Inflammatory macrophage treated with lipopolysaccharide for 4 hours (primary cell): ENCODE data around the gene LIX1.
"Not testable (repeated sequence)": the region's sequence is repeated elsewhere in the genome, so short reads cannot be mapped to it uniquely, and the experiment has no call there.

Source experiments
- DNase-seq: peaks from one replicate; pipeline ENCODE4 v3.0.0-alpha.2; 2020

LIX1 gene

DNA sequence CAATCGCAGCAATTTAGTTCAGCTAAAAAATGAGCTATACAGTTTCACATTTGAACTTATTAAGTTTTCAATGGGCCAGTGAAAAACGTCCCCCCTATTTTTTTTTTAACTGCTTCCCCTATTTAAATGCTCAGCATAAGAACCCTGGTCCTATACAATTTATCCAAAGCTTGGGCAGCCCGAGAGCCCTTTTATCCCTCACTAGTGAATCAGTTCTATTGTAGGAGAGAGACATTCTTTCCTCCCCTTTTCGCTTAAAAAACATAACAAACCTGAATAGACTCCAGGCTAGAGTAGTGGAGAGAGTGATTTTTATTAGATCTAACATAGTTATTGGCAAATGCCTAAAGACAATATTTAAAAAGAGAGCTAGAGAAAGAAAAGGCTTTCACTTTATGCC is 1.4 kb downstream of the LIX1 start:
- no peak for DNase-seq

DNA sequence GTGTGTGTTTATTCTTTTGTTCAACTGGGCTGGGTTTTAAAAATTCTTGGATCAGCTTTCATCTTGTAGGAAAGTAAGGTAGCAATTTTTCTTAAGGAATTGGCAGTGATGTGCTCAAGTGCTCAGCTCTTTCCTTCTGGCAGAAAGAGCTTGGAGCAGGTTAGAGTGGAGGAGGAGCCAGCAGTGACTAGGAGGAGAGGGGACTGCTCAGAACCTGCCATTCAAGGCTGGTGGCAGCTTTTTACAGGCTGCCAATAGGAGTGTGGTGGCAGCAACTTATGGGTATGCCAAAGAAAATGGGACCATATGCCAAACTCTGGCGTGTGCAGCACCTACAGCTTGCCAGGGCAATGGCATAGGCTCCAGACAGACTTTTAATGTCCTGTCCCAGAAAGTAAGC is 2.2 kb downstream of the LIX1 start:
- DNase-seq: not testable (repeated sequence)

DNA sequence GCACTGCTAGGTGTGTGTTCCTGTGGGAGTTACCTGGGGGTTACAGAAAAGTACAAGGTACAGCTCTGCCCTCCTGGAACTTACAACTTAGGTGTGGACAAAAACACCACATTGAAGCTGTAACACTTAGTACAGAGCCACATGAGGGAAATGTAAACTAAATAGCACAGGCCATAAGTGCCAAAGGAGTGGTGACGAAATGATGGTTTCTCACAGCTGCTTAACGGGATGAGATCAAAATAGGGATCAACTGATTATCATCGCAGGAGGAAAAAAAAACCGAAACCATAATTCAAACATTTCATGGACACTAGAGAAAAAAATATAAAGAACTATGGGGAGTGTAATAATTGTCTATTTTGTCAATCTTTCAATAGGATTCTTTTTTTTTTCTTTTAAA is 5.9 kb downstream of the LIX1 start:
- DNase-seq: no peak

DNA sequence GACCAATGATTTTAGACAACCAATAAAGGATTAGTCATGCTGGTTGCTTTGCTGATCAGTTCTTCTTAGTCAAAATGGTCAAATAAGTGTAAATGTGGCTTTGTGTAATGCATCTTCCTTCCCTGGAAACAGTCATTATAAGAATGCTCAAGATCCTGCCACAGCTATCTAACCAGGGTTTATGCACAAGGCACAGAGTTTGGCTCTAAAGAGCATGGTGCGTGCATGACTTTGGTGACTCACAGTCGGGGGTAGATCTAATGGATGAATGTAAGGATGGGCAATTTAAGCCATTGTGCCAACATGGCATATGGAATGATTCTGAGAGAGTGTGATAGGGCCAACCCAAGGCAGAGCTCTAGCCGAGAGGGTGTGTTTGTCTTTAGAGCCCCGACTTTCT is 6.5 kb downstream of the LIX1 start:
- no peak for DNase-seq

DNA sequence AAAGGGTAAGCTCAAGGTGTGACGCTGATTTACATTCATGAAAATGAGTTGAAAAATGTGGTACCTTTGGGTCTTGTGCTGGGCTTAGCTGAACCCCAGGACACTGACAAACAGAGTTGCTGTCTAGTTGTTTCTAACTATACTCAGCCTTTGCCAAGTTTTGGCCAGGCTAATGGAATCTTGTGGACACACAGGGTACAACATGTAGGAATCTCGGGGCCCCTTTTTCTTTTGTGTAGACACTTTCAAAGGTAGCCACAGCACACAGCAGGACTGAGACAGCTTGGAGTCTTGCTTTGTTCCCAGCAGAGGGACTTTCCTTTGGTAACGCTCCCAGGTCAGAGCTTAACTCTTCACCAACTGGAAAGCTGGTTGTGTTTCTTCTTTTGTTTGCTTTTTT is 7.8 kb downstream of the LIX1 start:
- DNase-seq: no peak

DNA sequence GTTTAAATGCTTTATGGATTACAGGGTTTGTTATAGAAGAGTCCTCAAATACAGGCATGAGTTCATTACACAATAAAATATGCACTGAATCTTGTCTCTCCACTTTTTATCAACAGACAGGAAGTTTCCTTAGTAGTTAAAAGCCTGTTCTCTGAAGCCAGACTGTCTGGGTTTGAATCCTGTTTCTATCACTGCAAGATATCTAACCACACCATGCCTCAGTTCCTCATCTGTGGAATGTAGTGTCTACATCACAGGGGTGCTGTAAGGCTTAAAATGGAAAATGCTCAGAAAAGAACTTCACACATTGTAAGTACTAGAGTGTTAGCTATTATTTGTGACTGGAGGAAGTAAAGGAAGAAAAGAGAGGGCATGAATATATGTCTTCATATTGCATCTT is 9.3 kb downstream of the LIX1 start:
- DNase-seq: peak; percentile 14

DNA sequence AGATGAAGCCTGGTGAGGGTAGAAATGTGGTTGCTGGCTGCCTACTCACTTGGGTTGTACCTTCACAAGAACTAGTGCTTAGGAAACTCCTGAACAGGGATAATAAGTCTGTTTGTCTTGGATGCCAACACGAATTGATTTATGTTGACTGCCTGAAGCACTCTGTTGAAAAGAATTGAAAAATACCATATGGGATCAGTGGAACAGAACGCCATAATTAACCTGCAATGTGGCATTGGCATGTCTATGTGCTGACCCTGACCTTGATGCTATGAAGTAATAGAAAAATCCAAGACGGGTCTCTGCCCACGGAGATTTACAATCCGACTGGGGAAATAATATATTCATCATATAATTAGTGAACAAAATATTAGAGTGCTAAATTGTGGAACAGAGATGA is 10.5 kb downstream of the LIX1 start:
- no peak for DNase-seq

DNA sequence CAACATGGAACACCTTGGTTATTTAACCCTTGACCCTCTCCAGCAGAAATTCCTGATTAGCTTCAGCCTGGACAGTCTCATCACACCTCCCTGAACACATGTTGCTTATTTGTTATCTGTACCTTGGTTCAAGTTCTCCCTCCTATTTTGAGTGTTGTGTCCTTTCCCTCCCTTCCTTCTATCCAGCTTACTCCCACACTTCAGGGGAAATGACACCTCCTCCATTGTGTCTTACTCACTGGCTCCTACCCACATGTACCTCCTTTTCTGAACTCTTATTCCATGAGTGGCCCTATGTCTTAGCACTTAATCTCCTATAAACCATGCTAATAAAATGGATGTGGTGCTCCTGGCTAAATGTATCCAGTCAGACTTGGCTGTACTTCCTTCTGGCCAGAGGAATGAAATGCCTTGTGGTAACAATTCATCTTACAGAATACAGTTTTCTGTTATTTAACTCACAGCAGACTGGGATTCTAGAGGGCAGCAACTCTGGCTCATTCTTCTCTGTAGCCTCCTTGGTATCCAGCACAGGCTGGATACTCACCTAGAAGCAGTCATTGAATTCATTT is 11.2 kb downstream of the LIX1 start:
- peak; percentile 3 for DNase-seq

DNA sequence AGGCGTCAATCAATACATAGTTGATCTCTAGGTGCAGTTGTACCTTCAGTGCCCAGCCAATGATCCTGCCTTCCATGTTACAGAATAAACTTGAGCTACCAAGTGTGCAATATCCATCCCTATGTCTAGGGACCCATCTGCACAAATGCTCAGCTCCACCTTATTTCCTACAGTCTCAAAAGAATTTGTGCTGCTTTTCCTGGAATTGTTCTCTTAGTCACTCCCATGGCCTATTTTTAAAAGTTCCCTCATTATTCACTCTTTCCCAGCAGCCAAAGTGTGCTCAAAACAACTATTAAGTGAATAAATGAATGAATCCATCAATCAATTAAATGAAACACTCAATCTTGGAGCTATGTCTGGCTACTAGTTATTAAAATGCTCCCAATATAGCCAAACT is 14.7 kb downstream of the LIX1 start:
- DNase-seq: no peak

DNA sequence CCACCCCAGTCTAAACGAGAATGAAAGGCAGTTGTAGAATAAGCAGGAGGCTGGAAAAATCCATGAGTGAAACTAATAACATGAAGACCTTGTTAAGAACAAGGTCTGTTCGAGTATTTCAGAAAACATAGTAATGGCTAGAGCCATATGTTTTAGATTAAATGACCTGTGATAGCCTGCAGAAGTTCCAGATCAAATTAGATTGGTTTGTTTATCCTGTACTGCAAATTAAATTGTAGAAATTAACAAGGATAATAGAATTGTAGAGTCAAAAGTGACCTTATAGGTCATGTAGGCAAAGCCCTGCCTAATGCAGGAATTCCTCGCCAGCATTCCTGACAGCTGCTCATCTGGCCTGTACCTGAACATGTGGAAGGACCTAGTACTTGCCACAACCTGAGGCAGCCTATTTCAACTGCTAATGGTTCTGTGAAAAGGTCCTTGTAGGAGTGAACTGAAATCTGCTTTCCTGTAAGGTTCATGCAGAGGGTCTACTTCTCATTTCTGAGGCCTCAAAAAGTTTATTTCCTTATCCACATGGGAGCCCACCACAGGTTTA is 17.2 kb downstream of the LIX1 start:
- no peak for DNase-seq

DNA sequence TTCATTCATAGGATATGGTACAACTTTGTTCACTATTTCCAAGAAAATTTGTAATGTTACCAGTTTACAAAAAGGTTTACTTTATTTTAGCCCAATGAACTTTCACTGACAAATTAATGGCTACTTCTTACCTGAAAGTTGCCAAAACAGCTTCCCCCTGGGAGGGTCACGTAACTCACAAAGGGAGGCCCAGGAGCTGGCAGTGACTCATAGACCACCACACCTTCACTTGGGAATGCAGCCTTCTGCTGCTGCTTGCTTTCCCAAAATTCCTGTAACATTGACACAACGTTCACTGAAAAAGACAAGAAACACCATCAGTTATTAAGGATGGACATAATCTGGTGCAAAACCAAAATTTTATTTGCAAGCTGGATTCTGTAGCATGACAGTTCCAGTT is 18.1 kb downstream of the LIX1 start:
- DNase-seq: no peak

DNA sequence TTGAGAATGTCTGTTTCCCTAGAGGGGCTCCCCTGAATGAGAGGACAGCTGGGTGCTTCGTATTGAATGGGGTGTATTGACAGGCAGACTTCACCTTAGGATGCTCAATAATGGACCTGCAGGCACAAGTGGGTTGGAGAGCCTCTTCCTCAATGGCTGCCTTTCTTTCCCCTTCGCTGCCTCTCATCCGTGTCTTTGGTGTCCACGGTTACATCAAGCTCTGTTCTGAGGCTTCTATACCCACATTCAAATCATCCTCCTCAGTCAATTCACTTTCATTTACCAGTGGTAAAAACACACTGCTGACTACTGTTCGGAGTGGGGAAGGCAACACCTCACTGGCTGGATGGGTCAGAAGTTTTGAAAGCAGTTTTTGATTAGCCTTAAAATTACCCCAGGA is 20.6 kb downstream of the LIX1 start:
- no peak for DNase-seq

DNA sequence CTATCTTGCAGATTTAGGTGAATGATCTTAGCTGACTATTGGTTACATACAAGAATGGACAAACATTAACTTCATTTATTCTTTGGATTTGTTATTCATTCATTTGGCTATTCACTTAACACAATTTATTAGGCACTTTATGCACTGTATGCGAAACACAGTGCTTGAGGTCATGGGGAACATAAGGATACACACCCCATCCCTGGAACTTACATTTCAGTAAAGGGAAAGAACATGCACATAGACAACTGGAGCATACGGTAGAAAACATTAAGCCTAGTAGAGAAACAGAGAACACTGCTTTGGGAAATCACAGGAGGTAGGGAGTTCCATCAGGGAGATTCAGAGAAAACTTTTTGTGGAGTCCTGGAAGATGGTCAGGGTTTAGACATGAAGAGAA is 22.2 kb downstream of the LIX1 start:
- no peak for DNase-seq

DNA sequence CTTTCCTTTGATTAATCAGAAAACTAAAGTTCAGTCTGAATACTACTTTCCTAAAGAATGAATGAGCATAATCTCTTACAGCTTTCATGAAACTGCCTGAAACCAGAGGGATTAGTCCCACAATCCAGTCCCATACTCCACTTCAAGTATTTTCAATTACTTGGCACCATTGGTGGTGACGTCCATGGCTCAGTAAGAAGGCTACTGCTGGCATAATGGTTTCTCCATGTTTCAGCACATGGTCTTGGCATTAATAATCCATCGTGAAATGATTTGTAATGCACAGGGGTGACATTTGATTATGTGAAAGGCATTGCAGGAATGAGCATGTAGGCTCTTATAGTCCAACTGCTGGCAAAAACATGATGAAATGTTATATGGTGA is 23.4 kb downstream of the LIX1 start:
- DNase-seq: no peak

DNA sequence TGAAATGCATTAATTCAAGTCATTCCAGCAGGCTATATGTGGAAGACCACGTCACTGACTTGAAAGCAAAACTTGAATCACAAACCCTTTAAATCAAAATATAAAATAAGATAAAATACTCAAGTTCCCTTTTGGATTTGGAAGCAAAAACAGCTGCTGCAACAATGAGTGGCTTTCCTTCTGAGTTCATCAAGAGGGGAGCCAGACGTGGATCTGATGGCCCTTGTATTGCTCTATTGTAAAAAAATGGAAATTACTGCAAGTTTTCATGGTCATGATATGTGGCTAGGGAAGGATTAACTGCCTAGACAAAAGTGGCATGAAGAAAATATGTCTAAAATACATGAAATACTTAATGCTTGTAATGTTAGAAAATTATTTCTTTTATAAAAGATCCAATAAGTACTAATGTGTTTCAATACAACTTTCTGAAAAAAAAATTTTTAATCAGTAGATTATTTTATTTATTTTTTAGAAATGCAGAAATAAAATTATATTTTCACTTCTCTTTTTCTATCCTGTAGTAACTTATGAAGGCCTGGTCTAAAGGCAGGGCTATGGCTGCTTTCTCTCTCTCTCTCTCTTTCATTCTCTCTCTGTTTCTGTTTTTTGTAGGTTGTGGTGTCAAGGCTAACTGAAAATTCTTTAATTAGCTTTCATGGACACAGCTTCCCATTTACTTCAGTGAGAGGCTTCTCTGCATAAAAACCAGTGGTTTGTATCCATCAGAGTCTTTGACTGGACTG is 24.0 kb downstream of the LIX1 start:
- DNase-seq: no peak

DNA sequence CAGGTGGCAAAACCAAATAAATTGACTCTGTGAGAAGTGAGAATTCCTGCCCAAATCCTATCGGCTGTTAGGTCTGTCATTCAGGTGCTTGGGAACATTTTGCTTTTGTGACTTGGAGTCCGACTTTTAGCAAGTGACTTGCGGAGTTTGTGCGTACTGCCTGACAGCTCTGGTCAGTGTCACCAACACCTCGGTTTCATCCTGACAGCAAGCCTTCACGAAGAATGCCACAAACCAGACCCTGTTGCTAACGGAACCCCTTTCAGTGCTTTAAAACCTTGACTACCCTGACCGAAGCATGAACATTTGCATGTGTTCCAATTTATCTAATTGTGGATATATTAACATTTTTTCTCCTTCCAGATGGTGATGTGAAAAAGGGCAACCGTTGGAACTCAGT is 26.5 kb downstream of the LIX1 start:
- DNase-seq: no peak

DNA sequence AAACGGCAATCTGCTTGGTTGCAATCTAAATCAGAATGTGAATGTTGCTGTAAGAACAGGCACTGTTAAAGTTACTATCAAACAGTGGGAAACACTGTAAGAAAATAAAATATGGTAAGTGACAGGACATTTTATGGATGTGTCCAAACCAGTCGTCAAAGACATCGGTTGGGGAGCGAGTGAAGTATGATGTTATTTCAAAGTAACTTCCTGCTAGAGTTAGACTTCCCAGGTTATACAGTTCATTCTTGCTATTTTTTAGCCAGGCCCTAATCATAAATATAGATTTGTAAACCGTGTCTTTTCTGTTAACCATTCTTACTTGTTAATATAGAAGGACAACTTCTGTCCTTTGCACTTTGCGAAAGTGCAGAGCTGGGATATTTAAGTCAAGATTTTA is 30.2 kb downstream of the LIX1 start:
- DNase-seq: no peak

DNA sequence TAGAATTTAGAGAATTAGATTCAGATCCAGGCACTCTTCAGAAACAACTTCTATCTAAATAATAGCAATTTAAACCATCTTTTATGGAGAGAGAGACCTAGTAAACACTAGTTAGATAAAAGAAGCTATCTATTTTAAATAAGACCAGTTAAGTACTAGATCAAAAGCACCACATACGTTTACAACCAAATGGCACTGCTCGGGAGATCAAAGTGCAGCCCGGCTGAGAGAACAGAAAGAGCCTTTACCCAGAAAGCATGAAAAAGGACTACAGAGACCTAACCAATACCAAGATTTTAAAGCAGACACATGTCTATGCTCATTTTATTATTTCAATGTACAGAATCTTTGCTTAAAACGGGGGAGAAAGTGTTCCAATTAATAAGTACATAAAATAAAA is 30.8 kb downstream of the LIX1 start:
- DNase-seq: no peak

DNA sequence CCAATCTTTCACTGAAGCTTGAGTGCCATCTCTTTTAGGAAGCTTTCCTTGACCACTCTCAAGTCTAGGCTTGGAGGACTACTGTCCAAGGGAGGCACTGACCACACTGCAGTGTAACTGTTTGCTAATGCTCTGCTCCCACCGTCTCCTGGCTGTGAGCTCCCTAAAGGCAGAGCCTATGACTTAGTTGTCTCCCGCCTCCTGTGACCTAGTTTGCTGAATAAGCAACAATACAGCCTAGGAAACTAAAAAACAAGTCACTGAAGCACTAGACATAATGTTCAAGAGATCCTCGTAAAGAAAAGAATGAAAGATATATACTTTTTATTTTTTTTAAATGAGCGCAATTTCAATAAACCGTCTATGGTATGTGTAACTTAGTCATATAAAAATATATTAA is 31.4 kb downstream of the LIX1 start:
- DNase-seq: no peak

DNA sequence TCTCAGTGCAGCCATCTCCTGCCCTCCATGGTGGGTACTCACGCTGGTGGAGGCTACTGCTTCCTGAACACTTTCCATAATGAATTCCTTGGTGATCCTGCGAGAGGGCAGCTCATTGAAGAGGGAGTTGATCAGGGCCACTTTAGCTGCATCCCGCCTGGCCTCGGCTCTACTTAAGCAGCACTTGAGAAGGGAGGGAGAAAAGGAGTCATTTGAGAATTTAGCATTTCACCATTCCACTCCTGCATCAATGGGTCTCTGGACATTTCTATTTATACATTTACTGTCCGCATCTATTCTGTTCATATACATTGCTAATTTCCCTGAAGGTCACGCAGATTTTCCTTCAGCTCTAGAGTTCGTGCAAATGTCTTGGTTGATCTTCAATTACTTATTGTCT is 35.1 kb downstream of the LIX1 start:
- no peak for DNase-seq

DNA sequence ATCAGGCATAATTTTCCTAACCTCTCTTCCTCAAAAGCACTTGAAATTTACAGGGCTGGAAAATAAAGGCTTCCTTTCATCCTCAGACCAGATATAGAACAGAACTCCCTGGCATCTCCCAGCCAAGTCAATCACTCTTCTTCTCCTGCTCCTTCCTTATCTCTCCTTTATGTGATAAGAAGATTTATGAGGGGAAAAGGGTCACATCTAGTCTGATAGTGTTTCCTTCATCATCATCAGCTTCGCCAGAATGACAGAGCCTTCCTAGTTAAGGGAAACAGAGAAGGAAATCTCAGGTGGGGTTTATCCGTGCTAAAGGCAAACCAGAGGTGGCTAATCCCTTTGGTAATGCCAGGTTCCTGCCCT is 36.2 kb downstream of the LIX1 start:
- no peak for DNase-seq

DNA sequence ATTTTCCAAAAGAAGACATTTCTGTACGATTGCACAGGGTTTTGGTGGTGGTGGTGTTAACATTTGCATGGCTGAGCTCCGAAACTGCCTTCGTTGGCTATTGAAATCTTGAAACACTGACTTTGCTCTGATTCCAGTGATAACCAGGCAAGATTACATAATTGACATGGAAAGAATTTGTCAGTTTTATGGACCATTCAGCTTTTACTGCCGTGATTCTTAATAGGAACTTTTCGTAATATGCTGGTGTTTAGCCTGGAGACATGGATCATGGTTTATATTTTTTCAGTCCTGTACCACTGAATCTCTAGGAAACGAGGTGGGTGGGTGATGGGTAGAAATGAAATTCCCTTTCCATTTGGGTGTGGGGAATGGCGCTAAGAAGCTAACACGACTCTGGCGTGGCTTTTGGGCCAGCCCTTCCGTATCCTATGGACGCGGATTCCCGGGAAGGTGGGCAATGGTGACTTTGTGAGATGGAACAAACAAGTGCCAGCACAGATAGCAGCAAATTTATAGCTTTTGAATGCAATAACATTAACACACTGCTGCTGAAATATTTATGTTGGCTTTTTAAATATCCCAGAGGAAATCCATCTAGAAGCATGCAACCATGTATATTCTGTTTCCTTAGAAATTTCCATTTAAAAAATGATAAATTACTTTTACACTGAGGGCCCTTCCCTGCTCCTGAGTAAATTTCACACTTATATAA is 36.8 kb downstream of the LIX1 start:
- DNase-seq: no peak

DNA sequence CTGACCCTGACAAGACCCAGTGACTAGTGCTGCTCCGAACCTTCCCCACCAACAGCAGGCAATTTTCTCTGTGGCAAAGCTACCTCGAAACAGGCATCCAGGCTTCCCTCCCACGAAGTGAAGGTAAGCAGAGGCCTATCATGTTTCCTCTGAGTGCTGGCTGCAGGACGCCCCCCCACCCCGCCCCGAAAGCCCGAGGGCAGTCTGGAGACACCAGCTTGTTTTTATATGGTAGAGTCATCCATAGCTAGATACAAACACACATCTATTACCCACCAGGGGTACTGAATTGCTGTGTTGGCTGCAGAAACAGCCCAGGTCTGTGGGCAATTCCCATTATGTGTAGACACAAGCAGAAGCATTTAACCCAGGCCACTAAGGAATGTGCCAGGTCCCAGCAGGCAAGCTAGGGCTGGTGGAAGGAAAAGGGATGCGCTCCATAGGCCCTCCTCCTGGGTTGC is 40.4 kb downstream of the LIX1 start:
- DNase-seq: no peak

DNA sequence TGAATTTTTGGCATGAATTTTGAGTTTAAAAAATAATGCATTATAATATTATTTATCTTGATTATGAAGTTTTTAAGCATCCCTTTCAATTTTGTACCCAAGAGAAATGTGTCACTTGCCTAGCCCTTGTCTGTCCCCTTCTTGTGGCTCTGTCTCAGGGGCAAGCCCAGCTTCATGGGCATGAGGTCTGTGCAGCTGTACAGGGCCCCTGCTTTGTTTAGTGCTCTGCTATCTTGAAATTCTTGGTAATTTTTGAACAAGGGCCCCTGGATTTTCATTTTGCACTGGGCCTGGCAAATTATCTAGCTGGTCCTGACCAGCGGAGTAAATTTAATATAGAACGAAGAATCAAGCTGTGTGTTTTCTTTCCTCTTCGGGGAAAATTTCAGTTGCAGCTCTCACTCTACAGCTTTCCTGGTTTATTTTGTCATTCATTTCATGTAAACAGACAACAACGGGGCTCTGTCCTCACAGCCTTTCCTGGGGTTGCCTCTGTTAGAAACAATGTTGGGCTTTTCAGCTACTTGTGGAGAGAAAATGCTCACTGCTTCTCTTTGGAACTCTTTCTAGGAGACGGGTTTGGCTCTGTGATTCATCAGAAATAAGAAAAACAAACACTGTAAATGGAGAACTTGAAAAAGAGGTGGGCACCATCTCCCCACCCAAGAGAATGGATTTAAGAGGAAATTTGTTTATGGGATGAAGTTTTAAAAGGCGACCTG is 41.1 kb downstream of the LIX1 start:
- DNase-seq: no peak
